HG02981 (cell line): ENCODE results near the gene UBE2K.
"Not testable (repeated sequence)": the region's sequence is repeated elsewhere in the genome, so short reads cannot be mapped to it uniquely, and the experiment has no call there.

Experiments
- ATAC-seq: cut with Tn5 transposase; IDR thresholded peaks from one replicate; pipeline ENCODE4 v1.9.1; 2021; ENCODE audit warnings: mild to moderate bottlenecking, moderate library complexity; ENCODE audit not compliant: unreplicated experiment

UBE2K gene

GRCh38 chr4:39697740-39698423, at the start of gene UBE2K:
Gene UBE2K, plus strand, starts transcription at chr4:39698136. Its CDS starts 192 bp downstream, at chr4:39698328.
- ATAC-seq = peak; percentile 80

GRCh38 chr4:39648213-39648612, 49.7 kb upstream of the UBE2K start:
- no peak for ATAC-seq

GRCh38 chr4:39648827-39649558, 48.9 kb upstream of the UBE2K start:
- ATAC-seq = no peak

GRCh38 chr4:39649639-39650265, 48.2 kb upstream of the UBE2K start:
- ATAC-seq = no peak

GRCh38 chr4:39651586-39651985, 46.4 kb upstream of the UBE2K start:
- not testable (repeated sequence) for ATAC-seq

GRCh38 chr4:39655211-39655610, 42.7 kb upstream of the UBE2K start:
- ATAC-seq = no peak

GRCh38 chr4:39655876-39656275, 42.1 kb upstream of the UBE2K start:
- no peak for ATAC-seq

- ATAC-seq = not testable (repeated sequence)
Measured at GRCh38 chr4:39656638-39657037, 41.3 kb upstream of the UBE2K start.

- no peak for ATAC-seq
Measured at GRCh38 chr4:39657465-39657864, 40.5 kb upstream of the UBE2K start.

GRCh38 chr4:39658756-39659155, 39.2 kb upstream of the UBE2K start:
- ATAC-seq = no peak

GRCh38 chr4:39660045-39660444, 37.9 kb upstream of the UBE2K start:
- no peak for ATAC-seq

- ATAC-seq = no peak
Measured at GRCh38 chr4:39660757-39661156, 37.2 kb upstream of the UBE2K start.

GRCh38 chr4:39662683-39663082, 35.3 kb upstream of the UBE2K start:
- ATAC-seq = no peak

GRCh38 chr4:39664828-39665731, 32.9 kb upstream of the UBE2K start:
- no peak for ATAC-seq

- no peak for ATAC-seq
Measured at GRCh38 chr4:39667706-39668105, 30.2 kb upstream of the UBE2K start.

GRCh38 chr4:39668887-39669286, 29.0 kb upstream of the UBE2K start:
- ATAC-seq = no peak

GRCh38 chr4:39670296-39670695, 27.6 kb upstream of the UBE2K start:
- ATAC-seq = not testable (repeated sequence)

GRCh38 chr4:39675681-39676080, 22.3 kb upstream of the UBE2K start:
- ATAC-seq = not testable (repeated sequence)

- ATAC-seq = not testable (repeated sequence)
Measured at GRCh38 chr4:39681003-39681402, 16.9 kb upstream of the UBE2K start.

- peak; percentile 85 for ATAC-seq
Measured at GRCh38 chr4:39682138-39682537, 15.8 kb upstream of the UBE2K start.

- ATAC-seq = no peak
Measured at GRCh38 chr4:39685990-39686389, 11.9 kb upstream of the UBE2K start.
